KOPT-K1 (cell line): ENCODE measurements around the gene SIN3A.

Experiments used
- H3K27ac ChIP-seq: fragments of 200-600 bp; sonication (generic); 2 replicates; pipeline ENCODE4 v1.5.1; 2016; ENCODE audit warnings: antibody characterized with exemption, mild to moderate bottlenecking, low read depth, low read length; ENCODE audit not compliant: poor library complexity, severe bottlenecking
- H3K36me3 ChIP-seq: fragments of 200-600 bp; sonication (generic); 2 replicates; pipeline ENCODE4 v1.5.1; 2017; ENCODE audit warnings: antibody characterized with exemption, mild to moderate bottlenecking, low read length, moderate library complexity; ENCODE audit not compliant: insufficient read depth
- H3K9me3 ChIP-seq: fragments of 200-600 bp; sonication (generic); 2 replicates; pipeline ENCODE4 v1.5.1; 2017; ENCODE audit warnings: antibody characterized with exemption, low read length, mild to moderate bottlenecking; ENCODE audit not compliant: insufficient read depth, poor library complexity, severe bottlenecking

The SIN3A gene

GRCh38 chr15:75328493-75329314 is 122.8 kb downstream of the SIN3A start:
- Histone ChIP-seq H3K9me3 (no peaks in the 10 kb centered on the region), H3K27ac (no peak overlapping the region), H3K36me3 (no peaks in the 10 kb centered on the region)

- H3K9me3 ChIP-seq, result no peaks in the 10 kb centered on the region
- H3K27ac ChIP-seq, result no peak overlapping the region
- no peaks in the 10 kb centered on the region for H3K36me3 ChIP-seq
Observed at GRCh38 chr15:75327491-75327890, 124.0 kb downstream of the SIN3A start.

- no peaks in the 10 kb centered on the region for H3K36me3 ChIP-seq
- H3K27ac ChIP-seq, result no peak overlapping the region
- no peaks in the 10 kb centered on the region for H3K9me3 ChIP-seq
Observed at GRCh38 chr15:75327005-75327404, 124.5 kb downstream of the SIN3A start.

- no peaks in the 10 kb centered on the region for H3K9me3 ChIP-seq
- no peaks in the 10 kb centered on the region for H3K36me3 ChIP-seq
- H3K27ac ChIP-seq, result no peak overlapping the region
Observed at GRCh38 chr15:75325922-75326321, 125.6 kb downstream of the SIN3A start.

GRCh38 chr15:75321711-75322110 is 129.8 kb downstream of the SIN3A start:
- H3K36me3 ChIP-seq, result no peaks in the 10 kb centered on the region
- H3K9me3 ChIP-seq, result no peaks in the 10 kb centered on the region
- H3K27ac ChIP-seq, result no peak overlapping the region
